Esophagus muscularis mucosa (tissue), 4 donors: ENCODE results near the gene PTPN20. TPM values are rescaled to one million over a fixed set of nuclear protein-coding genes. Genes with fewer than 3 reads are reported as not detected.

Experiments used
- DNase-seq: peaks from one replicate; pipeline ENCODE4 v3.0.0-alpha.2; 2017; ENCODE audit errors: extremely low spot score
- H3K27ac ChIP-seq, 4 donors: fragments of 200-600 bp; sonication (generic); replicated peaks in 1 of 4; 1 replicate in 3 of 4; 2 replicates in 1 of 4; pipeline ENCODE4 v1.5.1; 2016 to 2019; ENCODE audit warnings: mild to moderate bottlenecking in 1 of 4
- H3K27me3 ChIP-seq, 4 donors: fragments of 200-600 bp; sonication (generic); one replicate each; pipeline versions ENCODE4 v1.5.1 to v1.6.0; 2016 to 2019
- H3K36me3 ChIP-seq, 4 donors: fragments of 200-600 bp; sonication (generic); one replicate each; pipeline ENCODE4 v1.5.1; 2016 to 2019
- H3K4me1 ChIP-seq, 4 donors: fragments of 200-600 bp; sonication (generic); one replicate each; pipeline ENCODE4 v1.5.1; 2016 to 2019
- H3K4me3 ChIP-seq, 4 donors: fragments of 200-600 bp; sonication (generic); 1 replicate in 2 of 4; 2 replicates in 2 of 4; pipeline ENCODE4 v1.5.1; 2016 to 2019; ENCODE audit warnings: mild to moderate bottlenecking in 4 of 4, moderate library complexity in 1 of 4
- H3K9me3 ChIP-seq, 4 donors: fragments of 200-600 bp; sonication (generic); 1 replicate in 3 of 4; 2 replicates in 1 of 4; pipeline ENCODE4 v1.5.1; 2016 to 2019
- EP300 ChIP-seq: sonication (generic); formaldehyde crosslinking; IDR thresholded peaks from one replicate; pipeline ENCODE4 v1.6.1; 2017; ENCODE audit warnings: antibody characterized with exemption
- POLR2A ChIP-seq: fragments of 450-650 bp; IDR thresholded peaks from one replicate; pipeline ENCODE4 v1.6.1; 2017; ENCODE audit warnings: antibody characterized with exemption, moderate library complexity, mild to moderate bottlenecking, low read depth
- POLR2AphosphoS5 ChIP-seq, 2 donors: sonication (generic); formaldehyde crosslinking; IDR thresholded peaks; one replicate each; pipeline ENCODE4 v1.6.1; 2017; ENCODE audit warnings: antibody characterized with exemption in 2 of 2
- WGBS: methylation state at CpG from one replicate; pipeline ENCODE4 v1.1.5; 2018; 5-methylcytosine and 5-hydroxymethylcytosine counted together
- intact Hi-C: fragments of 100-400 bp; cut with DNase I; formaldehyde crosslinking; loops from one replicate; pipeline ENCODE4 v1.15.1; 2023
- total RNA-seq, 4 donors: library from RNA; depleted of rRNA; stranded (reverse); fragments of >200 nt; gene quantifications; one replicate each; pipeline versions ENCODE4 v1.1.0 to v1.2.1, GENCODE V29; 2016
- TF ChIP-seq, protein P1 (sequence below), 3 experiments: fragments of 200-600 bp in 2 of 3; fragments of 450-650 bp in 1 of 3; sonication (generic) in 2 of 3; IDR thresholded peaks; one replicate each; pipeline ENCODE4 v1.5.1; 2017 to 2019; ENCODE audit warnings: antibody characterized with exemption in 3 of 3, mild to moderate bottlenecking in 2 of 3, moderate library complexity in 1 of 3

PTPN20 gene
- total RNA-seq, 4 donors from 2014 or later, result 2.3 to 3.0 (median 2.6) TPM

DNA sequence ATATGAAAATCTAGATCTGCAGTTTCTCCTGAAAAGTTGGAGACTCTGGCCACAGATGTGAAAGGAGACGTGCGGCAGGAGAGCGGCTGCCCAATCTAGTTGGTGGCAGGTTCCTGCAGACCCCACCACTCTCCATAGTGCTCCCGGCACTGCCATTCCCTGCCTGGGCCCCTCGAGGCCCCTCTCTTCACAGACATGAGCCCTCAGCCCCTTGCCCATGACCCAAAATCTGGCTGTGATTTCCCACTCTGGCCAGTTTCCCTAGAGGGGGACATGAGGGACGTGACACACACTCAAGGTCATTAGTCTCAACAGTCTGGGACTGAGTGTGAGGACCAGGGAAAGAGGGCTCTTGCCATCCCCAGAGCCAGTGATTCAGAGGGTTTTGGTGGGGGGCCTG lies 138.7 kb downstream of the PTPN20 start:
- Histone ChIP-seq H3K4me1 (peaks cover 0 to 17% (median 11%) of the 10 kb centered on the region in 4 donors), H3K9me3 (no peaks in the 10 kb centered on the region), H3K36me3 (no peaks in the 10 kb centered on the region), H3K27me3 (no peaks in the 10 kb centered on the region), H3K4me3 (no peak overlapping the region), H3K27ac (no peak overlapping the region)
- 91% methylated on average over 4 of the region's 6 CpGs for WGBS
- DNase-seq, result no peak
- intact Hi-C loops, result loop anchor here (5.0 kb wide), 1 partner anchor 262 kb away; no protein-coding TSS in a partner anchor
- TF ChIP-seq, protein P1, sequence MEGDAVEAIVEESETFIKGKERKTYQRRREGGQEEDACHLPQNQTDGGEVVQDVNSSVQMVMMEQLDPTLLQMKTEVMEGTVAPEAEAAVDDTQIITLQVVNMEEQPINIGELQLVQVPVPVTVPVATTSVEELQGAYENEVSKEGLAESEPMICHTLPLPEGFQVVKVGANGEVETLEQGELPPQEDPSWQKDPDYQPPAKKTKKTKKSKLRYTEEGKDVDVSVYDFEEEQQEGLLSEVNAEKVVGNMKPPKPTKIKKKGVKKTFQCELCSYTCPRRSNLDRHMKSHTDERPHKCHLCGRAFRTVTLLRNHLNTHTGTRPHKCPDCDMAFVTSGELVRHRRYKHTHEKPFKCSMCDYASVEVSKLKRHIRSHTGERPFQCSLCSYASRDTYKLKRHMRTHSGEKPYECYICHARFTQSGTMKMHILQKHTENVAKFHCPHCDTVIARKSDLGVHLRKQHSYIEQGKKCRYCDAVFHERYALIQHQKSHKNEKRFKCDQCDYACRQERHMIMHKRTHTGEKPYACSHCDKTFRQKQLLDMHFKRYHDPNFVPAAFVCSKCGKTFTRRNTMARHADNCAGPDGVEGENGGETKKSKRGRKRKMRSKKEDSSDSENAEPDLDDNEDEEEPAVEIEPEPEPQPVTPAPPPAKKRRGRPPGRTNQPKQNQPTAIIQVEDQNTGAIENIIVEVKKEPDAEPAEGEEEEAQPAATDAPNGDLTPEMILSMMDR (IDR thresholded peaks at IDR 0.05), result no peak
- no peak for TF ChIP-seq POLR2AphosphoS5 (IDR thresholded peaks at IDR 0.05)
- no peak for TF ChIP-seq POLR2A
- TF ChIP-seq EP300, result no peak

DNA sequence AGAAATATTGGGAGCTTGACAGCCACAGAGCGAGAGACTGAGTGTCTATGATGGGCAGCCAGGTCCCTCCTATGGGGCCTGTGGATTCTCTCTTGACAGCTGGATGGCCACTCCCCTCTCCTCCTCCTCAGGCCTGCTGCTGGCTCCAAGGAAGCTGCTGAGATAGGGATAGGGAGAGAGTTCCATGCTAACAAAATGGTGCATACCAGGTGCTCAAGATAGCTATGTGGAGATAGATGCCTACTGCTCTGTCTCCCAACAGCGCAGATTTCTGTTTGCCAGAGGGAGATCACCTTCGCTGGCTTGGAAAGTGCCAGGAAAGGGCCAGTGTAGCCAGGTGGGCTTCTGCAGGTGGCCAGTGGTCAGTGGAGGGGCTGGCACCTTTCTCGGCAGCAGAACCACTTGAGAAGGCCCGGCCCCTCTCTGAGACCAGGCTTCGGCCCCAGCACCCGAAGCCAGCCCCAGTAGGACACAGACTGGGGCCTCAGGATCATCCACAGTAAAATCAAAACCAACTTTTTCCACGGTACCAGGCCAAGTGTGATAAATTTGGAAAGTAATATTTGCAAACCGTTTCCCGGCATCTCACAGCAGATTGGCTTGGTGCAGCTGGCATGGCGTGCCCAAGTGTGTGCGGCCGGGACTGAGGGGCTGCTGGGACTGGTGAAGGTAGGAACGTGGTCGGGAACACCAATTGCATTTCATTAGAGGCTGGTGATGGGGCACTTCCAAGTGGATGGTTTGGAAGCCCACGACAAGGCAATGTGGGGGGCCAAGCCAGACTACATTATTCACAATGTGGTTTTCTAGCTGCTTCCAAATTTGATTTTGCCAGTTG lies 139.6 kb downstream of the PTPN20 start:
- Histone ChIP-seq H3K4me3 (no peak overlapping the region), H3K9me3 (no peaks in the 10 kb centered on the region), H3K36me3 (no peaks in the 10 kb centered on the region), H3K27ac (no peak overlapping the region), H3K4me1 (peaks cover 0 to 17% (median 11%) of the 10 kb centered on the region in 4 donors), H3K27me3 (no peaks in the 10 kb centered on the region)
- intact Hi-C loops, result no loop called here
- TF ChIP-seq POLR2A (no peak), EP300 (no peak), POLR2AphosphoS5 (IDR thresholded peaks at IDR 0.05) (no peak)
- TF ChIP-seq, protein P1 (IDR thresholded peaks at IDR 0.05), result no peak
- WGBS, result 94% methylated on average over 13 of the region's 16 CpGs
- DNase-seq, result no peak

DNA sequence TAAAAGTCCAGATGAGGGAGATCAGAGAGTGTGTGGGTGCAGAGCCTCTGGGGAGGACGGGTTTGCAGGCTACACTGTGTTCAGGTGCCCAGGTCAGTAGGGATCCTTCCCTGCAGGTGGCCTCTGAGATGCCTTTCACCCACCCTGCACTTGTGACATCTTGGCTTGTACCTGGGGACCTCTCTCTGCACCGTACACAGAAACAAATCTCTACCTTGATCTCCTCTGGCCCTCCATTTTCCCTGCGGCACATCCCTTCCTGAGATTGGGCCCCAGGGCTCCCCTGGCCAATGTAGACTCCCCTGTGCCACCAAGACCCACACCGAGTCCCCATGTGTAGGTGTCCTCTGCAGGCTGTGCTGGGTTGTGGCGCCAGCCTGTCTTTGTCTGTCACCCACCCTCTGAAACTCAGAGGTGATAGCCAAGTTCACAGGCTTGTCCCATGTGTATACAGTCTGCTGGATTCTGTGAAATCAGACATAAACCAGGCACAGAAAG lies 140.6 kb downstream of the PTPN20 start:
- no peaks in the 10 kb centered on the region for H3K36me3 ChIP-seq
- 95% methylated on average over 4 of the region's 5 CpGs for WGBS
- no peak overlapping the region for H3K4me3 ChIP-seq
- no peak overlapping the region for H3K27ac ChIP-seq
- no peaks in the 10 kb centered on the region for H3K9me3 ChIP-seq
- DNase-seq, result no peak
- peaks cover 0 to 17% (median 11%) of the 10 kb centered on the region in 4 donors for H3K4me1 ChIP-seq
- TF ChIP-seq POLR2A (no peak), POLR2AphosphoS5 (IDR thresholded peaks at IDR 0.05) (no peak), EP300 (no peak)
- TF ChIP-seq, protein P1 (IDR thresholded peaks at IDR 0.05), result no peak
- intact Hi-C loops, result no loop called here
- no peaks in the 10 kb centered on the region for H3K27me3 ChIP-seq
